Osteocyte (in vitro differentiated cells): Measurements from ENCODE around the gene TOM1L2. TPM values are rescaled to one million over a fixed set of nuclear protein-coding genes. Genes with fewer than 3 reads are reported as not detected.

Source experiments
- DNase-seq: peaks from one replicate; pipeline ENCODE4 v3.0.0; 2021; ENCODE audit warnings: mixed read lengths; ENCODE audit not compliant: unreplicated experiment; ENCODE audit errors: extremely low spot score
- H3K27ac Mint-ChIP-seq: one replicate; pipeline ENCODE4 v1.8.0; 2021; ENCODE audit warnings: mild to moderate bottlenecking, mixed read lengths; ENCODE audit not compliant: unreplicated experiment
- H3K27me3 Mint-ChIP-seq: one replicate; pipeline ENCODE4 v1.8.0; 2021; ENCODE audit warnings: mixed read lengths; ENCODE audit not compliant: unreplicated experiment
- H3K36me3 Mint-ChIP-seq: one replicate; pipeline ENCODE4 v1.8.0; 2021; ENCODE audit warnings: mixed read lengths; ENCODE audit not compliant: unreplicated experiment
- H3K4me1 Mint-ChIP-seq: one replicate; pipeline ENCODE4 v1.8.0; 2021; ENCODE audit warnings: mixed read lengths; ENCODE audit not compliant: unreplicated experiment
- H3K4me3 Mint-ChIP-seq: one replicate; pipeline ENCODE4 v1.8.0; 2021; ENCODE audit warnings: mild to moderate bottlenecking, moderate library complexity, mixed read lengths; ENCODE audit not compliant: unreplicated experiment
- H3K9me3 Mint-ChIP-seq: one replicate; pipeline ENCODE4 v1.8.0; 2021; ENCODE audit warnings: mixed read lengths; ENCODE audit not compliant: unreplicated experiment
- CTCF ChIP-seq: fragments of 200-600 bp; sonication (generic); IDR thresholded peaks from 2 replicates; pipeline ENCODE4 v1.5.0; 2021; ENCODE audit warnings: antibody characterized with exemption, mild to moderate bottlenecking, moderate library complexity
- total RNA-seq: library from RNA; stranded (reverse); gene quantifications from 2 replicates; pipeline ENCODE4 v1.2.1, GENCODE V29; 2021

Gene TOM1L2
- total RNA-seq, 1 donor from 2014 or later: 69.7 TPM

GRCh38 chr17:17845046-17845775 lies 127.0 kb downstream of the TOM1L2 start:
- Mint-ChIP-seq H3K4me1 (peaks cover 38% of the 10 kb centered on the region), H3K9me3 (no peaks in the 10 kb centered on the region), H3K36me3 (peaks cover 8% of the 10 kb centered on the region), H3K27me3 (no peaks in the 10 kb centered on the region), H3K27ac (no peak overlapping the region), H3K4me3 (no peak overlapping the region)
- DNase-seq: no peak
- no peak for TF ChIP-seq CTCF

GRCh38 chr17:17844500-17844899 lies 127.7 kb downstream of the TOM1L2 start:
- DNase-seq: no peak
- Mint-ChIP-seq H3K4me1 (peaks cover 35% of the 10 kb centered on the region), H3K36me3 (peaks cover 7% of the 10 kb centered on the region), H3K4me3 (no peak overlapping the region), H3K9me3 (no peaks in the 10 kb centered on the region), H3K27me3 (no peaks in the 10 kb centered on the region), H3K27ac (no peak overlapping the region)
- no peak for TF ChIP-seq CTCF

- Mint-ChIP-seq H3K4me3 (no peak overlapping the region), H3K9me3 (no peaks in the 10 kb centered on the region), H3K27ac (no peak overlapping the region), H3K36me3 (peaks cover 7% of the 10 kb centered on the region), H3K4me1 (peaks cover 35% of the 10 kb centered on the region), H3K27me3 (no peaks in the 10 kb centered on the region)
- DNase-seq: no peak
- no peak for TF ChIP-seq CTCF
These were observed 128.1 kb downstream of the TOM1L2 start for GRCh38 chr17:17844079-17844478.

DNA sequence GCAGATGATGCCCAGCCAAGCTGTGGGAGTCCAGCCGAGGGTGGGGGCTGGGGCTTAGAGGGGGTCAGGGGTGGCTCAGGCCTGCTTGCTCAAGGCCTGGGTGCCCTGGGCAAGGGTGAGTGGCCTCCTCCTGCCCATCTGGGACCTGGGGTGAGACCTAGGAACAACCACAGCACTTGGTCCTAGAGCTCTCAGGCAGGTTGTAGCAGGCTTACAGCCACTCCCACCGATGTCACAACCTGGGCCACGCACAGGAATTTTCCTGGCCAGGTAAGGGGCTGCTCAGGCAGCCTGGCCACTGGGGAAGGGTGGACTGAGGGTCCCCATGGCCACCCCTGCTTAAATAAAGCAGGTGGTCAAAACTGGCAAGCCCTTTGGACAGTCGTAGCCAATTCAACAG lies 129.1 kb downstream of the TOM1L2 start:
- H3K27ac Mint-ChIP-seq: no peak overlapping the region

More for the DNA sequence above, 129.1 kb downstream of the TOM1L2 start:
- H3K4me1 Mint-ChIP-seq: peaks cover 35% of the 10 kb centered on the region
- no peak for DNase-seq
- H3K27me3 Mint-ChIP-seq: no peaks in the 10 kb centered on the region
- no peaks in the 10 kb centered on the region for H3K9me3 Mint-ChIP-seq
- no peak overlapping the region for H3K4me3 Mint-ChIP-seq
- TF ChIP-seq CTCF: no peak
- peaks cover 7% of the 10 kb centered on the region for H3K36me3 Mint-ChIP-seq
